ENCODE data around the gene BTBD9.

DNA sequence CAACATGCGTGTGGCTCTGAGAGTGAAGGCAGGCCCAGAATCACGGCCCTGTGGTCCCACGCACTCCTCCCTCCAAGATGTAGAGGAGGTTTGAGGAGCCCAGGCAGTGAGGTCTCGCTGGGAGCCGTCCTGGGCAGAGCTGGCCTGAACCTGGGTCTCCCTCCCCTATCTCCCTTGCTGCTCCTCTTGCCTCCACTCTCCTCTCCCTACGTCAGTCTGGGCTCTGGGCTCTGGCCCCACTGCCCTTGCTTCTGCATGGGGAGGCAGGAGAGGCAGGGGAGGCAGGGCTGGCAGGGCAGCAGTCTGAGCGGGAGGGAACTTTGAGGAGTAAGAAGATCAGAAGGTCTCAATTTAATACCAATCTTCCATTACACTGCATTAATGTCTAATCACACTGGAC lies 445.1 kb downstream of the BTBD9 start:
- no peak for TF ChIP-seq EZH2 (IDR thresholded peaks at IDR 0.05)
- no peak for TF ChIP-seq POLR2AphosphoS5 (IDR thresholded peaks at IDR 0.05; ENCODE audit: borderline replicate concordance, low read depth, low read length)
